Measurements from ENCODE around the gene LYRM4.

LYRM4 gene

GRCh38 chr6:5280920-5281319 is 20.2 kb upstream of the LYRM4 start:
- no peak for TF ChIP-seq CTCF (conservative IDR thresholded peaks at IDR 0.05)
- H3K27ac ChIP-seq, result no peak overlapping the region

- TF ChIP-seq CTCF (conservative IDR thresholded peaks at IDR 0.05), result no peak
Observed at GRCh38 chr6:5279891-5280338, 19.2 kb upstream of the LYRM4 start.

GRCh38 chr6:5278565-5279120 is 17.9 kb upstream of the LYRM4 start:
- no peak overlapping the region for H3K27ac ChIP-seq

More at GRCh38 chr6:5279891-5280338, 19.2 kb upstream of the LYRM4 start:
- H3K27ac ChIP-seq, result no peak overlapping the region

GRCh38 chr6:5278047-5278446 is 17.3 kb upstream of the LYRM4 start:
- TF ChIP-seq CTCF (conservative IDR thresholded peaks at IDR 0.05), result no peak
- H3K27ac ChIP-seq, result no peak overlapping the region

More at GRCh38 chr6:5278565-5279120, 17.9 kb upstream of the LYRM4 start:
- no peak for TF ChIP-seq CTCF (conservative IDR thresholded peaks at IDR 0.05)

- H3K27ac ChIP-seq, result no peak overlapping the region
- no peak for TF ChIP-seq CTCF (conservative IDR thresholded peaks at IDR 0.05)
Observed at GRCh38 chr6:5277589-5277988, 16.8 kb upstream of the LYRM4 start.

- H3K27ac ChIP-seq, result no peak overlapping the region
- no peak for TF ChIP-seq CTCF (conservative IDR thresholded peaks at IDR 0.05)
Observed at GRCh38 chr6:5276581-5276980, 15.8 kb upstream of the LYRM4 start.

- H3K27ac ChIP-seq, result no peak overlapping the region
- TF ChIP-seq CTCF (conservative IDR thresholded peaks at IDR 0.05), result no peak
Observed at GRCh38 chr6:5275497-5275896, 14.7 kb upstream of the LYRM4 start.

All from VCaP (cell line).